Measurements from ENCODE around the gene AAK1.

- TF ChIP-seq EZH2 (IDR thresholded peaks at IDR 0.05; ENCODE audit: borderline replicate concordance, low read depth, low read length, severe bottlenecking), result no peak
- no peak for TF ChIP-seq CTCF (IDR thresholded peaks at IDR 0.05; ENCODE audit: borderline replicate concordance, extremely low read depth, low read length, poor library complexity, severe bottlenecking)
Observed at GRCh38 chr2:69554981-69555380, 88.6 kb downstream of the AAK1 start.
